GM19193 (cell line): Measurements from ENCODE around the gene ATP2A3.

Source experiments
- POLR2A ChIP-seq: IDR thresholded peaks from 4 replicates; pipeline ENCODE4 v1.6.1; 2011; ENCODE audit not compliant: insufficient read depth, insufficient read length; ENCODE audit errors: extremely low read depth

The ATP2A3 gene

GRCh38 chr17:3875317-3875716 is 88.9 kb downstream of the ATP2A3 start:
- no peak for TF ChIP-seq POLR2A
